HepG2 (cell line): ENCODE data around the gene CYP17A1. TPM values are rescaled to one million over a fixed set of nuclear protein-coding genes. Genes with fewer than 3 reads are reported as not detected.
A peak's percentile ranks its signal among the peaks of the same experiment; 100 is the strongest.

Experiments used
- ATAC-seq: fragments of 200-7000 bp; cut with Tn5 transposase; 3 replicates; pipeline ENCODE4 v1.9.1; 2020; ENCODE audit warnings: mild to moderate bottlenecking, moderate library complexity
- BruUV-seq: library from RNA; stranded (reverse); fragments of 400-500 nt; replicated peaks from 2 replicates; lab custom pipeline; 2021; lab: Mats Ljungman, UMichigan
- CTCF ChIA-PET: fragments of 300-600 bp; formaldehyde crosslinking; extraction: SDS; loops from one replicate; lab custom pipeline; 2021; ENCODE audit warnings: low total read pairs, inconsistent platforms, low intra/inter-chr PET ratio; lab: Yijun Ruan, JAX
- POLR2A ChIA-PET: fragments of 350-600 bp; sonication (Branson Sonifier 250); formaldehyde crosslinking; loops from one replicate; lab custom pipeline; 2020; ENCODE audit warnings: antibody characterized with exemption, inconsistent platforms; lab: Yijun Ruan, JAX
- DNase-seq: peaks from one replicate; pipeline ENCODE4 v3.0.0-alpha.2; 2015; ENCODE audit warnings: low spot score
- FAIRE-seq: peaks from 3 replicates; lab custom pipeline; 2011; peaks lifted over from hg19 to GRCh38; lab: Jason Lieb, UNC
- H2AFZ ChIP-seq: one replicate; pipeline ENCODE4 v1.6.1; 2011; ENCODE audit warnings: low read length, inconsistent platforms
- H3K27ac ChIP-seq: fragments of 300-600 bp; 3 replicates; pipeline ENCODE4 v1.8.0; 2011; ENCODE audit warnings: mixed run types, mild to moderate bottlenecking, mixed read lengths, low read length, inconsistent platforms; ENCODE audit not compliant: insufficient read depth; ENCODE audit errors: extremely low read length
- H3K27me3 ChIP-seq, 2 experiments: fragments of 200-600 bp in 1 of 2; 2 replicates in 1 of 2; 3 replicates in 1 of 2; pipeline versions ENCODE4 v1.6.0 to v1.8.0; 2011; ENCODE audit warnings: low read length in 2 of 2, mild to moderate bottlenecking in 2 of 2, moderate library complexity in 2 of 2, inconsistent platforms in 1 of 2; ENCODE audit not compliant: insufficient read depth in 2 of 2, control insufficient read depth in 1 of 2
- H3K36me3 ChIP-seq, 2 experiments: fragments of 200-600 bp in 1 of 2; replicated peaks in 1 of 2; 2 replicates in 1 of 2; 3 replicates in 1 of 2; pipeline versions ENCODE4 v1.5.1 to v1.8.0; 2011; ENCODE audit warnings: low read length in 2 of 2, inconsistent platforms in 1 of 2; ENCODE audit not compliant: insufficient read depth in 2 of 2, control insufficient read depth in 1 of 2
- H3K4me1 ChIP-seq: 2 replicates; pipeline ENCODE4 v1.5.1; 2012; ENCODE audit warnings: low read length, inconsistent platforms; ENCODE audit not compliant: insufficient read depth
- H3K4me2 ChIP-seq: 2 replicates; pipeline ENCODE4 v1.6.0; 2011; ENCODE audit warnings: low read depth, low read length, inconsistent platforms
- H3K4me3 ChIP-seq, 3 experiments: fragments of 200-600 bp in 1 of 3; sonication (generic), shearing (Covaris generic) in 1 of 3; replicated peaks in 1 of 3; 2 replicates each; pipeline ENCODE4 v1.5.1; 2011 to 2016; ENCODE audit warnings: low read length in 3 of 3, inconsistent platforms in 2 of 3, low read depth in 2 of 3, mild to moderate bottlenecking in 2 of 3, control low read depth in 1 of 3, mixed read lengths in 1 of 3; ENCODE audit not compliant: insufficient read depth in 1 of 3
- H3K79me2 ChIP-seq: one replicate; pipeline ENCODE4 v1.6.1; 2011; ENCODE audit warnings: low read length, inconsistent platforms; ENCODE audit not compliant: insufficient read depth
- H3K9ac ChIP-seq: 2 replicates; pipeline ENCODE4 v1.6.0; 2011; ENCODE audit warnings: mild to moderate bottlenecking, low read depth, low read length, inconsistent platforms; ENCODE audit not compliant: insufficient read depth
- H3K9me3 ChIP-seq: 2 replicates; pipeline ENCODE4 v1.5.1; 2012; ENCODE audit warnings: mild to moderate bottlenecking, low read length
- H4K20me1 ChIP-seq: 2 replicates; pipeline ENCODE4 v1.6.0; 2011; ENCODE audit warnings: inconsistent platforms, mild to moderate bottlenecking, low read length, moderate library complexity; ENCODE audit not compliant: insufficient read depth
- BHLHE40 ChIP-seq: IDR thresholded peaks from 2 replicates; pipeline ENCODE4 v1.6.1; 2011; ENCODE audit warnings: low read length, improper control_type of control experiment
- DR1 ChIP-seq: sonication (generic); formaldehyde crosslinking; IDR thresholded peaks from 2 replicates; pipeline ENCODE4 v1.8.0; 2021; ENCODE audit warnings: mild to moderate bottlenecking, missing genetic modification reagents, inconsistent platforms
- FOXO1 ChIP-seq: sonication (generic); formaldehyde crosslinking; IDR thresholded peaks from 2 replicates; pipeline ENCODE4 v1.4.0; 2020; ENCODE audit warnings: missing genetic modification reagents
- HOXA5 ChIP-seq: sonication (generic); formaldehyde crosslinking; IDR thresholded peaks from 2 replicates; pipeline ENCODE4 v1.4.0; 2020; ENCODE audit warnings: missing genetic modification reagents
- IKZF4 ChIP-seq: sonication (generic); formaldehyde crosslinking; IDR thresholded peaks from 2 replicates; pipeline ENCODE4 v1.5.1; 2020; ENCODE audit warnings: borderline replicate concordance, mild to moderate bottlenecking, low read depth, missing genetic modification reagents; ENCODE audit errors: not compliant biosample characterization
- MZF1 ChIP-seq: sonication (generic); formaldehyde crosslinking; IDR thresholded peaks from 2 replicates; pipeline ENCODE4 v1.8.1; 2023; ENCODE audit warnings: mild to moderate bottlenecking, missing genetic modification reagents, borderline replicate concordance
- POLR2AphosphoS2 ChIP-seq: IDR thresholded peaks from 2 replicates; pipeline ENCODE4 v1.6.1; 2011; ENCODE audit warnings: low read depth, low read length, improper control_type of control experiment
- SKI ChIP-seq: fragments of 450-650 bp; IDR thresholded peaks from one replicate; pipeline ENCODE4 v1.6.1; 2018; ENCODE audit warnings: mild to moderate bottlenecking; ENCODE audit not compliant: partially characterized antibody
- TBX2 ChIP-seq: sonication (generic); formaldehyde crosslinking; IDR thresholded peaks from 2 replicates; pipeline ENCODE4 v1.5.0; 2020; ENCODE audit warnings: missing genetic modification reagents, mild to moderate bottlenecking, borderline replicate concordance
- ZNF660 ChIP-seq: sonication (generic); formaldehyde crosslinking; IDR thresholded peaks from 2 replicates; pipeline ENCODE4 v1.5.1; 2020; ENCODE audit warnings: mild to moderate bottlenecking, low read depth, missing genetic modification reagents, borderline replicate concordance
- ZNF766 ChIP-seq: sonication (generic); formaldehyde crosslinking; IDR thresholded peaks from 2 replicates; pipeline ENCODE4 v1.5.0; 2020; ENCODE audit warnings: missing genetic modification reagents, borderline replicate concordance
- ZNF839 ChIP-seq: sonication (generic); formaldehyde crosslinking; IDR thresholded peaks from 2 replicates; pipeline ENCODE4 v1.4.0; 2020; ENCODE audit warnings: missing genetic modification reagents, mild to moderate bottlenecking, borderline replicate concordance
- ZSCAN25 ChIP-seq: sonication (generic); formaldehyde crosslinking; IDR thresholded peaks from 2 replicates; pipeline ENCODE4 v1.8.0; 2022; ENCODE audit warnings: mild to moderate bottlenecking, missing genetic modification reagents
- WGBS: methylation state at CpG from one replicate; pipeline ENCODE4 v1.1.6; 2017; ENCODE audit warnings: low lambda C conversion rate; 5-methylcytosine and 5-hydroxymethylcytosine counted together
- in situ Hi-C: cut with HindIII; loops from 2 replicates; pipeline ENCODE4 v1.10.0; 2017; ENCODE audit warnings: low pct_unique_long_range_greater_than_20kb; ENCODE audit not compliant: extremely low pct_ligation_motif_present
- intact Hi-C: fragments of 100-400 bp; cut with micrococcal nuclease; formaldehyde crosslinking; loops from one replicate; pipeline ENCODE4 v1.10.0; 2022; ENCODE audit not compliant: unreplicated experiment
- polyA plus RNA-seq, 8 experiments: library from polyadenylated mRNA; depleted of rRNA in 3 of 8; stranded (reverse) in 7 of 8; unstranded in 1 of 8; fragments of >200 nt; fragmentation: Illumina TruSeq in 4 of 8; extraction: Trizol in 4 of 8; gene quantifications; 2 replicates each; pipeline versions ENCODE4 v1.2.1 to v1.2.3, GENCODE V29; 2011 to 2016; ENCODE audit warnings: low read depth in 4 of 8, missing spikeins in 1 of 8, mixed read lengths in 1 of 8; ENCODE audit not compliant: insufficient read depth in 1 of 8
- total RNA-seq, 5 experiments: library from RNA; depleted of rRNA; stranded (reverse); fragments of >200 nt; fragmentation: Illumina TruSeq; extraction: Trizol; gene quantifications; 2 replicates each; pipeline ENCODE4 v1.2.3, GENCODE V29; 2016; ENCODE audit warnings: low read depth in 1 of 5
- TF ChIP-seq, protein P1 (sequence below): sonication (generic); formaldehyde crosslinking; IDR thresholded peaks from 2 replicates; pipeline ENCODE4 v1.4.0; 2020; ENCODE audit warnings: mild to moderate bottlenecking, low read depth, missing genetic modification reagents
- TF ChIP-seq, protein P2 (sequence below): sonication (generic); formaldehyde crosslinking; IDR thresholded peaks from 2 replicates; pipeline ENCODE4 v1.4.0; 2020; ENCODE audit warnings: missing genetic modification reagents, mild to moderate bottlenecking, borderline replicate concordance
- TF ChIP-seq, protein P3 (sequence below): sonication (generic); formaldehyde crosslinking; IDR thresholded peaks from 2 replicates; pipeline ENCODE4 v1.5.0; 2020; ENCODE audit warnings: missing genetic modification reagents

CYP17A1 gene
- total and polyA plus RNA-seq, 2 of the 13 experiments (the other 11 are each of a cell fraction or from before 2014, with no cell fraction given): 0.13 to 1.1 TPM

DNA sequence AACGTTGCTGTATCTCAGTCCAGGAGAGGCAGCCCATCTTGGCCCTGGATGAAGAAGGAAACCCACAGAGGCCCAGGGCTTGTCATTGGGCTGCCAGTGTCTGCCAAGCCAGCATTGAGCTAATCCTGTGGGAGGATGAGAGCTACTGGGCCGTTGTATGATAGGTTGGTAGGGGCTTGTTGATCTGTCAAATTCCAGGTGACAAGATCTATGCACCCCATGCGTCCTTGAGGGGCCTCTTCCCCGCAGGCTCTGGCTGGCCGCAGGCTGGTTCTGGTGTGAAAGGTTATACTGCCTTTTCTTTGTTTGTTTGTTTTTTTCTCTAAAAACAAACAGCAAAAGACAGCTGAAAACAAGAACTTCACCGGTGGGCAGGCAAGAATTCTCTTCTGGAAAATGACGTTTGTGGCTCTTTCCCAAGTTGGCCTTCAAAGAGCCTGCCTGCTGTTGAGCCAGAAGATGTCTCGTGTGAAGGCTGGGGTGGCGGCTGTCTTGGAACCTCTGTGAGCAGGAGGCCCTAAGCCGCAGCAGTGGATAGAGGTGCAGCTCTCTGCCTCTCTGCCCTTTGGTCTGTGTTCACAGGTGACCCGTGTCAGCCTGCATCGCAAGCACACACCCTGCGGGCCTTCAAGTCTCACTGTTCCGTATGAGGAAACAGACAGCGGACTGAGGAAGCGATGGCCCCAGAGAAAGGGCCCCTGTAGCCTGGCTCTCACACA is 23.3 kb downstream of the CYP17A1 start (continued):
- TF ChIP-seq TBX2 (CRISPR knock-in tag) (peak; percentile 60; the same call in 1 of the 2 replicates), BHLHE40 (peak; percentile 28; the same call in 1 of the 2 replicates)

DNA sequence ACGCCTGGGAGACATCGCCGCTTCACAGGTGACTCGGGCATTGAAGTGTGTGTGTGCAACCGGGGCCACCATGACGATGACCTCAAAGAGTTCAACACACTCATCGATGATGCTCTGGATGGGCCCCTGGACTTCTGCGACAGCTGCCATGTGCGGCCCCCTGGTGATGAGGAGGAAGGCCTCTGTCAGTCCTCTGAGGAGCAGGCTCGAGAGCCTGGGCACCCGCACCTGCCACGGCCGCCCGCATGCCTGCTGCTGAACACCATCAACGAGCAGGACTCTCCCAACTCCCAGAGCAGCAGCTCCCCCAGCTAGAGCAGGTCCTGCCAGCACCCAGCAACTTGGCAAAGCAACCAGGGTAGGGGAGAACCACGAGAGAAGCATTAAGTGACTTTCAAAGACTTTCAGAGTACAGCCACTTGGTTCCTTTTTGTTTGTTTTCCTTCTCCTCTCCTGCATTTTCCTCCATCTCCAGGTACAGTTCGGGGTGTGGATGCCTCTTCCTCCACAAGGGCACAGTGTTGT is 24.1 kb downstream of the CYP17A1 start:
- WGBS: 95% methylated on average over 8 of the region's 17 CpGs
- TF ChIP-seq ZSCAN25 (CRISPR knock-in tag) (no peak), HOXA5 (CRISPR knock-in tag) (no peak), ZNF766 (no peak), IKZF4 (CRISPR knock-in tag) (no peak), SKI (no peak), MZF1 (CRISPR knock-in tag) (no peak), POLR2AphosphoS2 (no peak), ZNF660 (CRISPR knock-in tag) (no peak), ZNF839 (no peak), FOXO1 (CRISPR knock-in tag) (no peak), DR1 (no peak)
- TF ChIP-seq, protein P1, sequence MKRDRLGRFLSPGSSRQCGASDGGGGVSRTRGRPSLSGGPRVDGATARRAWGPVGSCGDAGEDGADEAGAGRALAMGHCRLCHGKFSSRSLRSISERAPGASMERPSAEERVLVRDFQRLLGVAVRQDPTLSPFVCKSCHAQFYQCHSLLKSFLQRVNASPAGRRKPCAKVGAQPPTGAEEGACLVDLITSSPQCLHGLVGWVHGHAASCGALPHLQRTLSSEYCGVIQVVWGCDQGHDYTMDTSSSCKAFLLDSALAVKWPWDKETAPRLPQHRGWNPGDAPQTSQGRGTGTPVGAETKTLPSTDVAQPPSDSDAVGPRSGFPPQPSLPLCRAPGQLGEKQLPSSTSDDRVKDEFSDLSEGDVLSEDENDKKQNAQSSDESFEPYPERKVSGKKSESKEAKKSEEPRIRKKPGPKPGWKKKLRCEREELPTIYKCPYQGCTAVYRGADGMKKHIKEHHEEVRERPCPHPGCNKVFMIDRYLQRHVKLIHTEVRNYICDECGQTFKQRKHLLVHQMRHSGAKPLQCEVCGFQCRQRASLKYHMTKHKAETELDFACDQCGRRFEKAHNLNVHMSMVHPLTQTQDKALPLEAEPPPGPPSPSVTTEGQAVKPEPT (CRISPR knock-in tag): no peak
- TF ChIP-seq, protein P2, sequence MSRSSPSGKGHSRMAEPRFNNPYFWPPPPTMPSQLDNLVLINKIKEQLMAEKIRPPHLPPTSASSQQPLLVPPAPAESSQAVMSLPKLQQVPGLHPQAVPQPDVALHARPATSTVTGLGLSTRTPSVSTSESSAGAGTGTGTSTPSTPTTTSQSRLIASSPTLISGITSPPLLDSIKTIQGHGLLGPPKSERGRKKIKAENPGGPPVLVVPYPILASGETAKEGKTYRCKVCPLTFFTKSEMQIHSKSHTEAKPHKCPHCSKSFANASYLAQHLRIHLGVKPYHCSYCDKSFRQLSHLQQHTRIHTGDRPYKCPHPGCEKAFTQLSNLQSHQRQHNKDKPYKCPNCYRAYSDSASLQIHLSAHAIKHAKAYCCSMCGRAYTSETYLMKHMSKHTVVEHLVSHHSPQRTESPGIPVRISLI (CRISPR knock-in tag): no peak
- TF ChIP-seq, protein P3, sequence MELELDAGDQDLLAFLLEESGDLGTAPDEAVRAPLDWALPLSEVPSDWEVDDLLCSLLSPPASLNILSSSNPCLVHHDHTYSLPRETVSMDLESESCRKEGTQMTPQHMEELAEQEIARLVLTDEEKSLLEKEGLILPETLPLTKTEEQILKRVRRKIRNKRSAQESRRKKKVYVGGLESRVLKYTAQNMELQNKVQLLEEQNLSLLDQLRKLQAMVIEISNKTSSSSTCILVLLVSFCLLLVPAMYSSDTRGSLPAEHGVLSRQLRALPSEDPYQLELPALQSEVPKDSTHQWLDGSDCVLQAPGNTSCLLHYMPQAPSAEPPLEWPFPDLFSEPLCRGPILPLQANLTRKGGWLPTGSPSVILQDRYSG (CRISPR knock-in tag): no peak

More for the DNA sequence above, 24.1 kb downstream of the CYP17A1 start:
- H3K9ac ChIP-seq: peak overlapping the region; percentile 65
- no peaks in the 10 kb centered on the region for H3K79me2 ChIP-seq
- peaks cover 42% of the 10 kb centered on the region for H3K4me1 ChIP-seq
- no peaks in the 10 kb centered on the region for H3K9me3 ChIP-seq
- intact Hi-C loops (no loop called here), in situ Hi-C loops (loop anchor here (10.0 kb wide), 1 partner anchor 68 kb away; the partner anchor contains the start of gene WBP1L)
- no peak for ATAC-seq
- H3K27ac ChIP-seq: peak overlapping the region; percentile 90
- POLR2A ChIA-PET: interaction anchor here (1.0 to 3.1 kb wide), 7 partner anchors 14 to 105 kb away, joined by 3 to 25 read pairs (median 4); partner anchors contain the start of genes CNNM2 and WBP1L
- no peaks in the 10 kb centered on the region for H4K20me1 ChIP-seq
- no peak overlapping the region for H3K4me3 ChIP-seq
- no peaks in the 10 kb centered on the region for H3K27me3 ChIP-seq
- DNase-seq: no peak
- CTCF ChIA-PET: no interaction called here
- H3K4me2 ChIP-seq: peak overlapping the region; percentile 88; the same call in 1 of the 2 replicates
- H3K36me3 ChIP-seq: peaks cover 4 to 12% of the 10 kb centered on the region in 2 experiments; a peak in 3 of 5 replicates
- BruUV-seq: no TSS peak
- no peak overlapping the region for H2AFZ ChIP-seq
- FAIRE-seq: no peak
